SK-N-MC (cell line): ENCODE measurements around the gene EEFSEC.

Source experiments
- DNase-seq: peaks from one replicate; pipeline ENCODE4 v3.0.0-alpha.2; 2011; ENCODE audit warnings: low read depth, low spot score
- H3K27ac ChIP-seq: fragments of 200-600 bp; sonication (generic); 2 replicates; pipeline ENCODE4 v1.5.1; 2016; ENCODE audit warnings: mixed run types
- H3K36me3 ChIP-seq: fragments of 200-600 bp; sonication (generic); 2 replicates; pipeline ENCODE4 v1.6.1; 2017; ENCODE audit warnings: antibody characterized with exemption, low read length, mixed read lengths; ENCODE audit not compliant: insufficient read depth
- H3K4me3 ChIP-seq: fragments of 200-600 bp; sonication (generic); 2 replicates; pipeline ENCODE4 v1.5.1; 2016
- H3K9ac ChIP-seq: fragments of 200-600 bp; sonication (generic); 2 replicates; pipeline ENCODE4 v1.8.0; 2017; ENCODE audit warnings: mixed run types, mixed read lengths; ENCODE audit not compliant: insufficient read length
- H3K9me3 ChIP-seq: fragments of 200-600 bp; sonication (generic); 2 replicates; pipeline ENCODE4 v1.6.1; 2017; ENCODE audit warnings: low read depth, mild to moderate bottlenecking, antibody characterized with exemption, low read length, moderate library complexity, mixed read lengths
- EZH2 ChIP-seq: fragments of 200-600 bp; sonication (generic); IDR thresholded peaks from one replicate; pipeline ENCODE4 v1.6.1; 2017; ENCODE audit warnings: antibody characterized with exemption
- FOXP2 ChIP-seq: optimal IDR thresholded peaks from 2 replicates; pipeline ENCODE3; 2011; ENCODE audit warnings: mild to moderate bottlenecking, moderate library complexity; ENCODE audit not compliant: insufficient read depth; ENCODE audit errors: extremely low read length, control extremely low read depth
- POLR2AphosphoS5 ChIP-seq: IDR thresholded peaks from 2 replicates; pipeline ENCODE4 v1.6.1; 2012; ENCODE audit warnings: mild to moderate bottlenecking, low read depth, low read length, borderline replicate concordance

Gene EEFSEC

DNA sequence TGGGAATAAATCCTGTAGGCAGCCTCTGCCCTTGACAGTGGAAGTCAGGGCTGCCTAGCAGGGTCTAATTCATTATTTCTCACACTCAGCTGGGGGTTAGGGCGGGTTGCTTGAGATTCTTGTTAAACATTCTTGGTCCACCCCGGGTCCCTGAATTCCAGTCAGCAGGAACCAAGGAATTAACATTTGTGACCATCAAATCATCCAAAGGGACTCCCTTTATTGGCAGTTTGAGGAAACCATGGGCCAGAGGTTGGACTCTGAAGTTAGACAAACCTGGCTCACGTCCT is 122.8 kb downstream of the EEFSEC start:
- H3K36me3 ChIP-seq = no peaks in the 10 kb centered on the region
- no peak overlapping the region for H3K9ac ChIP-seq
- H3K27ac ChIP-seq = no peak overlapping the region
- no peak overlapping the region for H3K4me3 ChIP-seq
- TF ChIP-seq FOXP2 = no peak
- no peak for TF ChIP-seq POLR2AphosphoS5
- TF ChIP-seq EZH2 = no peak
- H3K9me3 ChIP-seq = no peaks in the 10 kb centered on the region
- DNase-seq = no peak

DNA sequence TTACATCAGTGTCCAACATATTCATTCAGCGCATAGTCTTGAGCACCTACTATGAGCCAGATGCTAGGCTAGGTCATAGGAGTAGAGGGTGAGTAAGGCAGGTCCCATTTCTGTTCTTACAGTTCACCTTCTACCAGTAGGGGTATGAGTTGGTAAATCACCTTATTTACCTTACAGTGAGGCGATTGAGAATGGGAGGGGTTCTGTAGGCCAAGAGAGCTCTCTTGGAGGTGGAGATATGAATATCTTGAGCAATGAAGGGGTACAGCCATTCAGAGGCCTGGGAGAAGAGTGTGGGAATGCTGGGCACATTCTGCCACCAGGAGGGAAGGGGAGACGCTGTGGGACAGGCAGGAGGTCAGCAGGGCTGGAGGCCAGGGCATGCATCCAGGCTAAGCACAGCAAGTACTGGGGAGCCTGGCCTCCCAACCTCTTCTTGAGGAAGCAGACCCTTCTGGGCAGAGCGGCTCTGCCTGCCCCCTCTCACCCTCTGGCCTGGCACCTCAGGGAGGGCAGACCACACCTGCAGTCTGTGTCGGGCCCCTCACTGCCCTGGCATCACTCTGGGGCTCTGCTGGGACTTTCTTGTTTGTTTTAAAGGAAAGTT is 123.4 kb downstream of the EEFSEC start:
- DNase-seq = no peak
- TF ChIP-seq POLR2AphosphoS5 (no peak), FOXP2 (no peak), EZH2 (no peak)

DNA sequence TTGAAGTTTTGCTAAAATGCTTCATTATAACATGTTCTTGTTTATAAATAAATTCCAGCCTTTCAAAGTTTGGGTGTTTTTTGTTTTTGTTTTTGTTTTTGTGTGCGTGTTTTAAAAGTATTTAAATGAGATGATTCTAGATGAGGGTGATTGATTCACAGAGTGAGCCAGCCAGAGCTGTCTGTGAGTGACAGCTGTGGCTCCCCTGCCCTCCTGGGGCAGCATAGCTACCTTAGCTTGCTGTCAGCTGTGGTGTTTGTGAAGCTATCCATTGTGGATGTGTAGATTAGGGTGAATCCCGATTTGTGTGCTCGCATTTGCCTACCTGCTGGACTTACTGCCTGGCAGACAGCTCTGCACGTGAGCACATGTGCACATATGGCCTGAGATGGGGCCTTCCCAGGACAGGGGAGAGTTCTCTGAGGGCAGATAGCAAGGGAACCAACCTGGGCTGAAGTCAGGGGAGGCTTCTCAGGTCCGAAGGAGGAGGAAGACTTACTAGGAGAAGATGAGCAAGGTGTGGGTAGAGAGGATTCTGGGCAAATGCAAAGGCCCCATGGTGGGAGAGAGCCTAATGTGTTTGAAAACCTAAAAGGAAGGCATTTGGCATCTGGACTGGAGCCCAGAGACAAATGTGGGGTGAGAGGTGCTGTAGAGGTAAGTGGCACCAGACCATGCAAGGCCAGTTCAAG is 124.2 kb downstream of the EEFSEC start:
- no peak overlapping the region for H3K27ac ChIP-seq

More for the DNA sequence above, 123.4 kb downstream of the EEFSEC start:
- no peak overlapping the region for H3K9ac ChIP-seq
- H3K4me3 ChIP-seq = no peak overlapping the region
- no peak overlapping the region for H3K27ac ChIP-seq
- no peaks in the 10 kb centered on the region for H3K9me3 ChIP-seq
- no peaks in the 10 kb centered on the region for H3K36me3 ChIP-seq

DNA sequence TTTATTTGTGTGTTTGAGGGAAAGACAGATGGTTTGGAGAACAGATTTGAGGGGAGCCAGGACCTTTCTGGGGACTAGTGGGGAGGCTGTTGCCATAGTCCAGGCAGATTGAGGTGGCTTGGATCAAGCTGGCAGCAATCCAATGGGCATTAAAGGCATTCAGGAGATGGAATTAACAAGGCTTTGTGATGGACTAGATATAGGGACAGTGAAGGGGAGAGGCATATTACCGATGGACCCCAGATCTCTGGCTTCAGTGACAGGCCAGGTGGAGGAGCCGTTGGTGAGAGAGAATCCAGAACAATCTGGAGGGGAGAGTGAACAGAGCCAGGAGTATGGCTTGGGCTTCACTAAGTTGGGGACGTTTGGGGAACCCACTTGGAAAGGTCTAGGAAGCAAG is 124.8 kb downstream of the EEFSEC start:
- H3K27ac ChIP-seq = no peak overlapping the region
- TF ChIP-seq EZH2 (no peak), POLR2AphosphoS5 (no peak), FOXP2 (no peak)
- H3K9me3 ChIP-seq = no peaks in the 10 kb centered on the region
- H3K9ac ChIP-seq = no peak overlapping the region
- DNase-seq = no peak
- H3K36me3 ChIP-seq = no peaks in the 10 kb centered on the region
- H3K4me3 ChIP-seq = no peak overlapping the region

More for the DNA sequence above, 124.2 kb downstream of the EEFSEC start:
- no peak overlapping the region for H3K4me3 ChIP-seq
- H3K9me3 ChIP-seq = no peaks in the 10 kb centered on the region
- TF ChIP-seq FOXP2 = no peak
- TF ChIP-seq POLR2AphosphoS5 = no peak
- no peak for TF ChIP-seq EZH2
- DNase-seq = no peak
- H3K36me3 ChIP-seq = no peaks in the 10 kb centered on the region
- H3K9ac ChIP-seq = no peak overlapping the region

DNA sequence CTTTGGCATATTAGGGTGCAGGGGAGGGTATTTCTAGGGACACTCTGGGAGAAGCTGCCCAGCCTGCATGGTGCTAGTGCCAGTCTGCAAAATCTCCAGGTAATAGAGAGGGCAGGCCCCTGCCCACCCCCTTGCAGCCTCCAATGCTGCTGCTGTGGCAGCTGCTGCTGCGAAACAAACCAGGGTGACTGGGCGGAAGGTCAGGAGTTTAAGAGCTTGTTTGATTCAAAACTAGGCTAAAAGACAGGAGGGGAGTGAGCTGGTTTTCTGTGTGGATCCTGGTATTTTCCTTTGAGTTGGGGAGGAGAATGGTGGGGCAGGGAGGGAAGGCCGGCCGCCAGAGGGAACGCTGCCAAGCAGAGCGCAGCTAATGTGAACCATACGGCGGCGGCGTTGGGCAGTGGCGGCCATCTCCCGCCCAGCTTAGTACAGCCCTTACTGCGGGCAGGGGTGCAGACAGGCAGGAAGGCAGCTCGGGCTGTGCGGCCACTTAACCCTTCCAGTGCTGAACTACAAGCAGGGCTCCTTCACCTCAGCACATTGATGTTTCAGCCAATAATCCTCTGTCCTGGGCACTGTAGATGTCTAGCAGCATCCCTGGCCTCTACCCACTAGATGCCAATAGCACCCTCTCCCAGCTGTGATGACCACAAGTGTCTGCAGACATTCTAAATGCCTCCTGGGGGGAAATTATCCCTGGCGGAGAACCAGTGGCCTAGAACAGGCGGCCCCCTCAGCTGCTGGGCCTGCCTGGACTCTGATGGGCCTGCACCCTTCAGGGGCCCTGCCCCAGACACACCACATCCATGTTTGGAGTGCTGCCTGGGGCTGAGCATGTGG is 125.7 kb downstream of the EEFSEC start:
- DNase-seq = no peak
- H3K9ac ChIP-seq = no peak overlapping the region
- no peak overlapping the region for H3K4me3 ChIP-seq
- TF ChIP-seq FOXP2 = no peak
- TF ChIP-seq POLR2AphosphoS5 = no peak
- no peak for TF ChIP-seq EZH2
- H3K9me3 ChIP-seq = no peaks in the 10 kb centered on the region
- H3K36me3 ChIP-seq = no peaks in the 10 kb centered on the region
- no peak overlapping the region for H3K27ac ChIP-seq

DNA sequence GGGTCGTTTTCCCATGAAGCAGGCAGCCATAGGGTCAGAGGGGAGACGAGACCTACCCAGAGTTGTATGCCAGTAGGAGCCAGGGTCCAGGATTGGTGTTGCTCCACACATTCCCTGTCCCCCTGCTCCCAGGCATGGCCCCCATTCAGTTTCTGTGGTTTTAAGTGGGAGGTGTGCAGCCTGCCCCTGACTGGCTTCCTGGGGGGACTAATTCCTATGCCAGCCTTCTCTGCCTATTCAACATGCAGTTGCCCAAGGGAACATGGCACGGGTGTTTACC is 126.3 kb downstream of the EEFSEC start:
- H3K27ac ChIP-seq = no peak overlapping the region
- DNase-seq = no peak
- H3K36me3 ChIP-seq = no peaks in the 10 kb centered on the region
- TF ChIP-seq POLR2AphosphoS5 = no peak
- no peak for TF ChIP-seq FOXP2
- no peak for TF ChIP-seq EZH2
- no peak overlapping the region for H3K4me3 ChIP-seq
- H3K9me3 ChIP-seq = no peaks in the 10 kb centered on the region
- no peak overlapping the region for H3K9ac ChIP-seq

DNA sequence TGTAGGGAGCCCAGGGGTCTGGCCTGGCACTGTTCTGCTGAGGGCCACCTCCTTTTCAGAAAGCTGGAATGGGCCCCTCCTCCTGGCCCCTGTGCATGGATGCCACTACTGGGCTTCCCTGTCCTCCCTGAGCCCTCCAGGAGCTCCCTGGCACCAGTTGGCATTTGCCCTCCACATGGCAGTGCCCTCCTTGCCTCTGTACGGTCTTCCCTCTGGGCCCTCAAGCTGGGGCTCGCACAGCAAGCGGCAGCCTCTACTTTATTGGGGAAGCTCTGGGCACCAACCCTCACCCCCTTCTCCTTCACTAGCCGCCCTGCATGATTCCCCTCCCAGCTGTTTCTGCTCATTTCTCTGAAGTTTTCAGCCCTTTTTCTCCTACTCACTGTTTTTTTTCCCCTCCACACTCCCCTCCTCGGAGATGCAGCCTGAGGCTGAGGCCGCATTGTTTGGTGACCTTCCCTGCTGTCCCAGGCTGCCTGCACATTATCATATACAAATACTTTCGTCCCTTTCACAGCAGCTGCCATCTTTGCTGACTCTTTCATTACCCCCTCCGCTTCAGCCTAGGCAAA is 127.3 kb downstream of the EEFSEC start:
- no peak overlapping the region for H3K27ac ChIP-seq
- no peak for DNase-seq

DNA sequence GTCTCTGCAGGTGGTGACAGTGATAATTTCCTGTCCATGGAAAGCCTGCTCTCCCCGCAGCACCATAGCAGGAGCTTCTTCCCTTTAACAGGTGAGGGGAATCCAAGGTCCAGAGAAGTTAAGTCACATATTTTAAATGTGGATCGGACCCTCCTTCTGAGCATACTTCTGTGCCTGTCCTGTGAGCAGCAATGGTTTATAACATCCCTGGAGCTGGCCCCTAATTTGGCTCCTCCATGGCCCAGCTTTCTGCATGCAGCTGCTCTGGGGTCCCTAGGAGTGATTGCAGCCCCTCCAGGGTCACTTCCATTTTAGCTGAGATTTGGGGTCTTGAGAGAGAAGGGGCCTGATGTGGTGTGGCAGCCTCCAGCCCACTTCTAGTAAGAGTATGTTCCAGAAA is 127.8 kb downstream of the EEFSEC start:
- Histone ChIP-seq H3K4me3 (no peak overlapping the region), H3K36me3 (no peaks in the 10 kb centered on the region), H3K9me3 (no peaks in the 10 kb centered on the region), H3K9ac (no peak overlapping the region), H3K27ac (no peak overlapping the region)
- no peak for DNase-seq
- TF ChIP-seq FOXP2 = no peak
- TF ChIP-seq POLR2AphosphoS5 = no peak
- no peak for TF ChIP-seq EZH2

More for the DNA sequence above, 127.3 kb downstream of the EEFSEC start:
- no peaks in the 10 kb centered on the region for H3K9me3 ChIP-seq
- no peak for TF ChIP-seq EZH2
- no peak for TF ChIP-seq FOXP2
- TF ChIP-seq POLR2AphosphoS5 = no peak
- no peak overlapping the region for H3K9ac ChIP-seq
- no peaks in the 10 kb centered on the region for H3K36me3 ChIP-seq
- no peak overlapping the region for H3K4me3 ChIP-seq
